Muscle layer of colon (tissue), 2 donors: ENCODE results near the gene NPAS3.

Experiments used
- H3K27ac ChIP-seq: one replicate; pipeline ENCODE4 v1.7.0; 2013; ENCODE audit warnings: low read depth, mild to moderate bottlenecking, low read length, moderate library complexity
- H3K27me3 ChIP-seq, 2 donors: one replicate each; pipeline ENCODE4 v1.7.0; 2013; ENCODE audit warnings: low read length in 2 of 2, mild to moderate bottlenecking in 2 of 2; ENCODE audit not compliant: insufficient read depth in 2 of 2, control insufficient read depth in 1 of 2
- H3K36me3 ChIP-seq: one replicate; pipeline ENCODE4 v1.7.0; 2013; ENCODE audit warnings: mild to moderate bottlenecking, low read length; ENCODE audit not compliant: insufficient read depth
- H3K4me1 ChIP-seq: one replicate; pipeline ENCODE4 v1.7.0; 2013; ENCODE audit warnings: mild to moderate bottlenecking, low read length; ENCODE audit not compliant: insufficient read depth
- H3K4me3 ChIP-seq, 2 donors: one replicate each; pipeline ENCODE4 v1.7.0; 2013; ENCODE audit warnings: low read length in 2 of 2, low read depth in 1 of 2, mild to moderate bottlenecking in 1 of 2, moderate library complexity in 1 of 2
- H3K9ac ChIP-seq: one replicate; pipeline ENCODE4 v1.7.0; 2013; ENCODE audit warnings: low read length
- H3K9me3 ChIP-seq: one replicate; pipeline ENCODE4 v1.7.0; 2013; ENCODE audit warnings: mild to moderate bottlenecking, low read length
- donor health status: abdominal sarcoma.
- donor health status: Adenocarcinoma of cecum.

Gene NPAS3

GRCh38 chr14:32985866-32986265 lies 47.2 kb downstream of the NPAS3 start:
- Histone ChIP-seq H3K9me3 (no peaks in the 10 kb centered on the region), H3K4me3 (no peak overlapping the region), H3K36me3 (no peaks in the 10 kb centered on the region), H3K27me3 (no peaks in the 10 kb centered on the region), H3K27ac (no peak overlapping the region), H3K4me1 (no peaks in the 10 kb centered on the region), H3K9ac (no peak overlapping the region)

DNA sequence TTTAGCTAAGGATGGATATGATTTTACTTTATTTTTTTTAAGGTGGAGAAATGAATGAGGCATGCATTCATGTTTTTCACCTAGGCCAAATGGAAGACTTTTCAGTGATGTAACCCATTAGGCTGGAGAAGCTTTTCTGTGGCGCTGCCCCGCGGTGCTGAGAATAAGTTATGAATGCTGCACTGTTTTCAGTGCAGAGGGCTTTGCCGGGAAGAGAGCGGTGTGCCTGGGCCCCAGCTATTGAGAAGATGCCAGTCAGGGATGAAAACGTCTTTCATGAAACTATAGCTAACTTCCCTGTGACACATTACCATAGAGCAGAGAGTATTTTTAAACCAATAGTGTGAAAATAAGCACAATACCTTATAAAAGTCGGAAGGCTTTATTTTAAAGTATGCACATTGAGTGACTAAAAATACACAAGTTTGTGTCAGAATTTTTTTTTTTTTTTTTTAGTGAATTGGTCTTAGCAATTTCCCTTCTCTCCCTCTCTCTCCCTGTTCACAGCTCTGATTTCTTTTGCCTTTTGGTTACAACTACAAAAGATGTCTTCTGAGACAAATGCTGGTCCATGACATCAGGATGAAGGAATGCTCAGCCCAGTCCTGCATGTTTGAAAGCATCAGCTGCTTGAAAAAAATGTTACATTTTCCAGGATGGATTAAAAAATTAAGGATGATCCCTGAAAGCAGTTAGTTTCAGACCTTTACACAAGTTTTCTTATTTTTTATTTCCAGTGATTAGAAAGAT lies 48.3 kb downstream of the NPAS3 start:
- Histone ChIP-seq H3K27me3 (no peaks in the 10 kb centered on the region), H3K9ac (no peak overlapping the region), H3K36me3 (no peaks in the 10 kb centered on the region), H3K27ac (no peak overlapping the region), H3K4me1 (no peaks in the 10 kb centered on the region), H3K9me3 (no peaks in the 10 kb centered on the region), H3K4me3 (no peak overlapping the region)

- H3K9me3 ChIP-seq = no peaks in the 10 kb centered on the region
- H3K36me3 ChIP-seq = no peaks in the 10 kb centered on the region
- no peak overlapping the region for H3K4me3 ChIP-seq
- H3K4me1 ChIP-seq = no peaks in the 10 kb centered on the region
- H3K9ac ChIP-seq = no peak overlapping the region
- H3K27me3 ChIP-seq = no peaks in the 10 kb centered on the region
- no peak overlapping the region for H3K27ac ChIP-seq
These were observed 53.0 kb downstream of the NPAS3 start for GRCh38 chr14:32991691-32992090.

GRCh38 chr14:32993921-32994320 lies 55.2 kb downstream of the NPAS3 start:
- no peaks in the 10 kb centered on the region for H3K9me3 ChIP-seq
- no peaks in the 10 kb centered on the region for H3K27me3 ChIP-seq
- no peaks in the 10 kb centered on the region for H3K4me1 ChIP-seq
- H3K4me3 ChIP-seq = no peak overlapping the region
- no peak overlapping the region for H3K9ac ChIP-seq
- H3K27ac ChIP-seq = no peak overlapping the region
- no peaks in the 10 kb centered on the region for H3K36me3 ChIP-seq

GRCh38 chr14:32996343-32996742 lies 57.7 kb downstream of the NPAS3 start:
- no peak overlapping the region for H3K9ac ChIP-seq
- no peaks in the 10 kb centered on the region for H3K4me1 ChIP-seq
- no peak overlapping the region for H3K4me3 ChIP-seq
- H3K27me3 ChIP-seq = no peaks in the 10 kb centered on the region
- H3K36me3 ChIP-seq = no peaks in the 10 kb centered on the region
- no peak overlapping the region for H3K27ac ChIP-seq
- no peaks in the 10 kb centered on the region for H3K9me3 ChIP-seq

DNA sequence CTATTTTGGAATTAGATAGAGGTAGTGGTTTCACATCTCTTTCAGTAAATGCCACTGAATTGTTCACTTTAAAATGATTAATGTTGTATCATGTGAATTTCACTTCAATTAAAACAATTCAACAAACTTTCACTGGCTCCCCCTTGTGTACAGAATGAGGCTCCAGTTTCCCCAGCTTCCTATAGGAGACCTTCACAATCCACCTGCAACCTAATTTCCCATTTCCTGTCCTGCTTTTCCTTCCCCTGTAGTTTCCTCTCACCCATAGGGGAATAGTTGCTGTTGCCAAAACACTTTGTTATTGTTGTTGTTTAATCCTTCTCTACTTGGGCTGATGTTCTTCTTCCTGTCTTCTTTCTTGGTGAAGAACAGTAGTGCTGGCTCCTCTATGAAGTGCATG lies 59.8 kb downstream of the NPAS3 start:
- no peaks in the 10 kb centered on the region for H3K4me1 ChIP-seq
- no peak overlapping the region for H3K4me3 ChIP-seq
- H3K9ac ChIP-seq = no peak overlapping the region
- no peak overlapping the region for H3K27ac ChIP-seq
- H3K27me3 ChIP-seq = no peaks in the 10 kb centered on the region
- no peaks in the 10 kb centered on the region for H3K36me3 ChIP-seq
- H3K9me3 ChIP-seq = no peaks in the 10 kb centered on the region

- H3K27ac ChIP-seq = no peak overlapping the region
- no peaks in the 10 kb centered on the region for H3K9me3 ChIP-seq
- H3K27me3 ChIP-seq = no peaks in the 10 kb centered on the region
- H3K9ac ChIP-seq = no peak overlapping the region
- H3K4me3 ChIP-seq = no peak overlapping the region
- no peaks in the 10 kb centered on the region for H3K4me1 ChIP-seq
- no peaks in the 10 kb centered on the region for H3K36me3 ChIP-seq
These were observed 71.0 kb downstream of the NPAS3 start for GRCh38 chr14:33009673-33010072.

DNA sequence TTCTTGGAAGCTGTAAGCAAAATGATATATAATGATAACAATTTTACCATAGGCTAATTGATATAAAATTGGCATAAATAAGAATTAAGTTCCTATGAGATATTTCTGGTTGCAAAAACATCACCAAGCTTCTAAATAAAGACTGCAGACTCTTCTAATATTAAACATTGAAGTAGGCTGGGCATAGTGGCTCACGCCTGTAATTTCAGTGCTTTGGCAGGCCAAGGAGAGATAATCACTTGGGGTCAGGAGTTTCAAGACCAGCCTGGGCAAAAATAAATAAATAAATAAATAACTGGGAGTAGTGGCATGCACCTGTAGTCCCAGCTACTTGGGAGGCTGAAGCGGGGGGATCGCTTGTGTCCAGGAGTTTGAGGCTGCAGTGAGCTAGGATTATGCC lies 71.8 kb downstream of the NPAS3 start:
- no peak overlapping the region for H3K4me3 ChIP-seq

GRCh38 chr14:33014710-33015109 lies 76.0 kb downstream of the NPAS3 start:
- Histone ChIP-seq H3K9ac (no peak overlapping the region), H3K36me3 (no peaks in the 10 kb centered on the region), H3K9me3 (no peaks in the 10 kb centered on the region), H3K27ac (no peak overlapping the region), H3K4me1 (no peaks in the 10 kb centered on the region), H3K4me3 (no peak overlapping the region), H3K27me3 (no peaks in the 10 kb centered on the region)

More for the DNA sequence above, 71.8 kb downstream of the NPAS3 start:
- Histone ChIP-seq H3K4me1 (no peaks in the 10 kb centered on the region), H3K27me3 (no peaks in the 10 kb centered on the region), H3K9me3 (no peaks in the 10 kb centered on the region), H3K36me3 (no peaks in the 10 kb centered on the region), H3K27ac (no peak overlapping the region), H3K9ac (no peak overlapping the region)

DNA sequence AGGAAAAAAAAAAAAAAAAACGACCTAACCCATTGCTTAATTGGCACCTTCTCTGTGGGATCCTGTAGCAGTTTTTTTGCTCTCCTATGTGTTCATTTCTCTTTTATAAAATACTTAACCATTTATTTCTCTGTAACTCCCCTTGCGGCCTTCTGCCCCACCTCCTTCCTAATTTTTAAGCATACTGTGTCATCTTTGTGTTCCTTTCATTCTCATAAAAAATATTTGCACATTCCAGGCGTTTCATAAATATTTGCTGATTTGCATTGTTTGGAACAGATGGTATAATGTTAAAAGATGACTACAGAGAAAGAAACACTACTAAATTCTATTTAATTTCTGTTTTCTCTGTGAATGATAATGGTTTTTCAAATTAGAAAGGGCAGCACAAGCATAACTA lies 77.9 kb downstream of the NPAS3 start:
- H3K36me3 ChIP-seq = no peaks in the 10 kb centered on the region
- H3K27me3 ChIP-seq = no peaks in the 10 kb centered on the region
- H3K4me3 ChIP-seq = no peak overlapping the region

DNA sequence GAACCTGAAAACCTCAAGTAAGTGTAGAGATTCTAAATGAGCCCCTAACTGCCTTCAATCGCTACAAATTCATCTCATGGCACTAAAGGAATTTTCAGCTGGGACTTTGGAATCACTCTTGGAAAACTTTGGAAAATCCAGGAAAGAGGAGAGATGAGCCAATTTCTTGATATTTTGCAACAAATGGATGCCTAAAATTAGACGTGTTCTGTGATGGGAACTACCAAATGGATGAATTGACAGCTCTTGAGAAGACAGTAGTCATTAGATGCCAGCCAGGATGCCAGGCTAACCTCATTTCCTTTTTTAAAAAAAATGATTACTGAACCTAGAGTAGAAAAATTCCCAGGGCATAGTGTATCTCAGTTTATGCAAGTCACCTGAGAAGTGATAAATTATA lies 78.3 kb downstream of the NPAS3 start:
- Histone ChIP-seq H3K36me3 (no peaks in the 10 kb centered on the region), H3K4me1 (no peaks in the 10 kb centered on the region), H3K9ac (no peak overlapping the region), H3K27me3 (no peaks in the 10 kb centered on the region), H3K27ac (no peak overlapping the region), H3K4me3 (no peak overlapping the region), H3K9me3 (no peaks in the 10 kb centered on the region)

More for the DNA sequence above, 77.9 kb downstream of the NPAS3 start:
- Histone ChIP-seq H3K9ac (no peak overlapping the region), H3K9me3 (no peaks in the 10 kb centered on the region), H3K27ac (no peak overlapping the region), H3K4me1 (no peaks in the 10 kb centered on the region)

GRCh38 chr14:33019346-33019745 lies 80.7 kb downstream of the NPAS3 start:
- Histone ChIP-seq H3K4me1 (no peaks in the 10 kb centered on the region), H3K9ac (no peak overlapping the region), H3K27me3 (no peaks in the 10 kb centered on the region), H3K9me3 (no peaks in the 10 kb centered on the region), H3K27ac (no peak overlapping the region), H3K36me3 (no peaks in the 10 kb centered on the region), H3K4me3 (no peak overlapping the region)
